ENCODE measurements around the gene CHTOP.

GRCh38 chr1:153629343-153629665 is 4.6 kb upstream of the CHTOP start:
- TF ChIP-seq EP300 (IDR thresholded peaks at IDR 0.05; ENCODE audit: low read depth) (no peak), POLR2A (IDR thresholded peaks at IDR 0.05) (no peak), CTCF (IDR thresholded peaks at IDR 0.05) (no peak), POLR2AphosphoS5 (IDR thresholded peaks at IDR 0.05) (no peak)
